Measurements from ENCODE around the gene LEF1. TPM values are rescaled to one million over a fixed set of nuclear protein-coding genes. Genes with fewer than 3 reads are reported as not detected.

The LEF1 gene
- total RNA-seq, 1 donor from 2014 or later = 4.2 TPM

DNA sequence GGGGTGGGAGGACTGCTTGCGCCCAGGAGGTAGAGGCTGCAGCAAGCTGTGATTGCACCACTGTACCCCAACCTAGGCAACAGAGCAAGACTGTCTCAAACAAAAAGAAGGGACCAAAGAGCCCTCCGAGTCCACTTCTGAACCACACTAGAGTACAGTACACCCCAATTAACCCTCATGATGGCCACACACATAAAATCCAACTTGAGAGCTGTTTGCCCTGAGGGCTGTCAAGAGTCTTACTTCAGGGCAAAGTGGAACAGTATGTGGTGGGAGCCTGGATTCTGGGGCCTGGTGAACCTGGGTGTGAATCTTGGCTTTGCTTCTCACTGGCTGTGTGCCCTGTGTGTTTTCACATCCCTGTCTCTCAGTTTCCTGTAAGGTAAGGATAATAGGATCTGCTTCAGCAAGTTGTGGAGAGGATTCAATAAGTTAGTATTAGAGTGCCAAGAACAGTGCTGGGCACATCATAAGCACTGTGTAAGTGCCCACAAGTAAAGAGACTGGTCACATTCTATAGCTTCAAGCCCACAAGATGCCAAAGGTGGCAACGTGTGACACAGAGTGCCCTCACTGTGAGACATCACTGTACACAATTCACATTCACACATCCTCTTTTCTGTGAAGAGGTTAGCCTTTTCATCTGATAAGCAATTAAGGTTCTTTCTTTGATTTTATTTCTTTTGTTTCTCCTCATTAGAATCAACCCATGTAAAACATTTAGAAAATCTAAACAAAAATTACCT is 52.1 kb downstream of the LEF1 start:
- TF ChIP-seq, protein P1, sequence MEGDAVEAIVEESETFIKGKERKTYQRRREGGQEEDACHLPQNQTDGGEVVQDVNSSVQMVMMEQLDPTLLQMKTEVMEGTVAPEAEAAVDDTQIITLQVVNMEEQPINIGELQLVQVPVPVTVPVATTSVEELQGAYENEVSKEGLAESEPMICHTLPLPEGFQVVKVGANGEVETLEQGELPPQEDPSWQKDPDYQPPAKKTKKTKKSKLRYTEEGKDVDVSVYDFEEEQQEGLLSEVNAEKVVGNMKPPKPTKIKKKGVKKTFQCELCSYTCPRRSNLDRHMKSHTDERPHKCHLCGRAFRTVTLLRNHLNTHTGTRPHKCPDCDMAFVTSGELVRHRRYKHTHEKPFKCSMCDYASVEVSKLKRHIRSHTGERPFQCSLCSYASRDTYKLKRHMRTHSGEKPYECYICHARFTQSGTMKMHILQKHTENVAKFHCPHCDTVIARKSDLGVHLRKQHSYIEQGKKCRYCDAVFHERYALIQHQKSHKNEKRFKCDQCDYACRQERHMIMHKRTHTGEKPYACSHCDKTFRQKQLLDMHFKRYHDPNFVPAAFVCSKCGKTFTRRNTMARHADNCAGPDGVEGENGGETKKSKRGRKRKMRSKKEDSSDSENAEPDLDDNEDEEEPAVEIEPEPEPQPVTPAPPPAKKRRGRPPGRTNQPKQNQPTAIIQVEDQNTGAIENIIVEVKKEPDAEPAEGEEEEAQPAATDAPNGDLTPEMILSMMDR (conservative IDR thresholded peaks at IDR 0.05; ENCODE audit: low read depth, low read length) = no peak
- DNase-seq (ENCODE audit: low read depth) = no peak
- no peak overlapping the region for H3K4me3 ChIP-seq (ENCODE audit: low read depth, low read length)

DNA sequence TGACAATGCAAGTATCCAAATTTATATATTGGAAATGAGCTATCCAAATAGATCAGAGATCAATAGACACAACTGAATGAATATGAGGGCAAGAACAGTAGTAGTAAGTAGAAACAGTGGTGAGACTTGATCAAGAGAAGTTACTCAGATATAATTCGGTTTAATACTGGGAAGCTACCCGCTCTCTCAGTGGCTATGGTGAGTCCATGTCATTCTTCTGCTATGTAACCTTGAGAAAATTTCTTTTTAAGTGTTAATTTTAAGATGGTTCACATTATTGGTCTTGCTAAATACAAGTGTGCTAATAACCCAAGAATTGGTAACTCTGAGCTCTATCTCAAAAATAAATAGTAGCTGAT is 53.6 kb downstream of the LEF1 start:
- DNase-seq (ENCODE audit: low read depth) = no peak
- TF ChIP-seq, protein P1 (conservative IDR thresholded peaks at IDR 0.05; ENCODE audit: low read depth, low read length) = no peak
- no peak overlapping the region for H3K4me3 ChIP-seq (ENCODE audit: low read depth, low read length)

DNA sequence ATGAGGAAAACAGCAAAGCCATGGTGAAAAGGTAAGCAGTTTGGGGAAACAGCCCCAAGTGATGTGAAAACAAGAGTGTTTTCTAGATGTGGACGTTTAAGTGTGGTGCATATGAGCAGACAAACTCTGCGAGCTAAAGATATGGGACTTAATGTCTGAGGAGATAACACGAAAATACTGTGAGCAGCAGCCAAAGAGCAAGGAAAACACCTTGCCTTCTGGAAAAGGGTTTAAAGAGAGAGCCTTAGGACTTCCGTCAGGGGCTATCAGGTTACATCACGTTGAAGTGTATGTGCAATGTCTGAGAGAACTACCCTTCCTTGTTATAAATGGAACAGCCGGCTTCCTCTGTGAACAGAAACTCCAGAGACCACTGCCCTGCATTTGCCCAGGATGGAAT is 54.2 kb downstream of the LEF1 start:
- H3K4me3 ChIP-seq (ENCODE audit: low read depth, low read length) = no peak overlapping the region
- TF ChIP-seq, protein P1 (conservative IDR thresholded peaks at IDR 0.05; ENCODE audit: low read depth, low read length) = no peak
- no peak for DNase-seq (ENCODE audit: low read depth)

DNA sequence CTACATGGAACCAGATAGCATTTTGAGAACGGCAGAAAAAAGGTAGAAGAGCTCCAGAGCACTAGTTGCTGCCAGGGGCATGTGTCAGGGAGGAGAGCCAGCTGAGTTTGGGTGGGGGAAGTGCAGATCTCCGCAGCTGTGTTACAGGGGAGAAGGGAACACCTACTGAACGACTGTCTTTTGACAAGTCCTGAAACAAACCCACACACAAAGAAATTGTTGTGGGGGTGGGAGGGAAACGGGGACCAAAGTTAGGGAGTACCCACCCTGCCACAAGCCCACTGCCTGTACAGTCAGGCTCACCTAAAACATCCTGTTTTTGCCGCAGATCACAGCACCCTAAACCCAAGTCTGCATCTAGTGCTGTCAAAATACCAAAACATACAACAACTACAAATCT is 55.5 kb downstream of the LEF1 start:
- TF ChIP-seq, protein P1 (conservative IDR thresholded peaks at IDR 0.05; ENCODE audit: low read depth, low read length) = no peak

DNA sequence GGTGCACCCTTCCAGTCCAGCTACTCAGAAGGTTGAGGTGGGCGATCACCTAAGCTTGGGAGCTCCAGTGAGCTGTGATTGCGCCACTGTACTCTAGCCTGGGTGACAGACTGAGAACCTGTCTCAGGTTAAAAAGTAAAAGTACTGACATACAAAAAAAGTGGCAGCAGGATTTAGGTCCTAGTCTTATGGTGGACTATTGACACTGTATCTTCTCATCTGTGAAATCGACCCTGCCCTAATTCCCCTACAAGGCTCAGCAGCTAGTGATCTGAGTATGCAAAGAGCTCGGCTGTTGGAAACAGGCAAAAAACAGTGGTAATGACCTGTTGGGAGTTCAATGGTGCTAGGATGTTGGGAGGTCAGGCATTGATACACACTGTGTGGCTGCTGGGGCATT is 57.0 kb downstream of the LEF1 start:
- TF ChIP-seq, protein P1 (conservative IDR thresholded peaks at IDR 0.05; ENCODE audit: low read depth, low read length) = no peak
- DNase-seq (ENCODE audit: low read depth) = no peak
- no peak overlapping the region for H3K4me3 ChIP-seq (ENCODE audit: low read depth, low read length)

More for the DNA sequence above, 55.5 kb downstream of the LEF1 start:
- no peak for DNase-seq (ENCODE audit: low read depth)
- H3K4me3 ChIP-seq (ENCODE audit: low read depth, low read length) = no peak overlapping the region

DNA sequence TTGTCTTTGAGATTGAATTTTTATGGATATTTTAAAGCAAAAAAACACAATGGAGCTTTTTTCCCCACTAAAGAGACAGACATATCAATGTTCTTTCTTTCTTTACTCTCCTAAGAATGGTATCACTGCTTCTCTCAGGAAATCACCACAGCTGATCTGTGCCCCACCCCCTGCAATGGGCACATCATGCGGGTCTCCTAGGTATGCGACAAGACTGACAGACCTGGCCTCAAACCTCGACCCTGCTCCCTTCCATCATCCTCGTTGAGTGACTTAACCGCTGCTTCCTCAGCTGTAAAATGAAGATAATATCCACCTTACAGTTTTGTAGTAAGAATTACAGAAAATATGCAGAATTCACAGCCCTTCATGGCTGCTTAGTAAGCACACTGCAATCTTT is 58.3 kb downstream of the LEF1 start:
- H3K4me3 ChIP-seq (ENCODE audit: low read depth, low read length) = no peak overlapping the region
- no peak for DNase-seq (ENCODE audit: low read depth)
- TF ChIP-seq, protein P1 (conservative IDR thresholded peaks at IDR 0.05; ENCODE audit: low read depth, low read length) = no peak

DNA sequence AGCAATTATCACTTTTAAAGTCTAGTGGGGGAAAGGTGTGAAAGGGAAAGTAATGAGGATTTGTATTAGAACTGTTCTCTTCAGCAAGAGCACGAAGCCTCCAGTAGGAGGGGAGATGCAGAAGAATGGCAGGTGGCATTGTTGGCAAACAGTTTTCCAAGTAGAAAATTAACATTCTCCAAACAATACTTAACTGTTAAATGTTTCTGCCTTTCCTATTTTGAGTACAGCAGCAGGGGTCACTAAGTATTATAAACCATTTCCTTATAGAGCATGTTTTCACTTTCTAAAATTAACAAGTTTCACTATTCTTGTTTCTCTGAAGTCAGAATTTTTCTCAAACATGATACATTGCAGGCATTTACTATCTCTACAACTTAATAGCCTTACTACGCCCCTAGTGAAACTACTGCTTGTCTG is 58.7 kb downstream of the LEF1 start:
- DNase-seq (ENCODE audit: low read depth) = no peak
- TF ChIP-seq, protein P1 (conservative IDR thresholded peaks at IDR 0.05; ENCODE audit: low read depth, low read length) = peak; percentile 26
- H3K4me3 ChIP-seq (ENCODE audit: low read depth, low read length) = no peak overlapping the region
